HUES64 (cell line): Measurements from ENCODE around the gene DHX57.

ENCODE experiments used
- H3K27ac ChIP-seq: 2 replicates; pipeline ENCODE4 v1.7.0; 2013; ENCODE audit warnings: low read depth, low read length, inconsistent platforms
- H3K27me3 ChIP-seq: 2 replicates; pipeline ENCODE4 v1.6.1; 2013; ENCODE audit warnings: mild to moderate bottlenecking, low read length; ENCODE audit not compliant: insufficient read depth
- H3K36me3 ChIP-seq: 2 replicates; pipeline ENCODE4 v1.6.1; 2013; ENCODE audit warnings: mild to moderate bottlenecking, low read length; ENCODE audit not compliant: insufficient read depth
- H3K4me1 ChIP-seq: 2 replicates; pipeline ENCODE4 v1.6.1; 2013; ENCODE audit warnings: mild to moderate bottlenecking, low read length, moderate library complexity; ENCODE audit not compliant: insufficient read depth
- H3K4me3 ChIP-seq: 2 replicates; pipeline ENCODE4 v1.5.1; 2013; ENCODE audit warnings: mild to moderate bottlenecking, low read length, moderate library complexity
- H3K9ac ChIP-seq: 2 replicates; pipeline ENCODE4 v1.6.1; 2013; ENCODE audit warnings: mild to moderate bottlenecking, low read depth, low read length
- H3K9me3 ChIP-seq: 2 replicates; pipeline ENCODE4 v1.6.1; 2013; ENCODE audit warnings: low read depth, low read length; ENCODE audit not compliant: insufficient read depth
- WGBS: fragments of 150-250, 120-280 bp; methylation state at CpG from one replicate; pipeline ENCODE4 v1.1.7; 2013; ENCODE audit warnings: missing lambda C conversion rate; 5-methylcytosine and 5-hydroxymethylcytosine counted together

The DHX57 gene

DNA sequence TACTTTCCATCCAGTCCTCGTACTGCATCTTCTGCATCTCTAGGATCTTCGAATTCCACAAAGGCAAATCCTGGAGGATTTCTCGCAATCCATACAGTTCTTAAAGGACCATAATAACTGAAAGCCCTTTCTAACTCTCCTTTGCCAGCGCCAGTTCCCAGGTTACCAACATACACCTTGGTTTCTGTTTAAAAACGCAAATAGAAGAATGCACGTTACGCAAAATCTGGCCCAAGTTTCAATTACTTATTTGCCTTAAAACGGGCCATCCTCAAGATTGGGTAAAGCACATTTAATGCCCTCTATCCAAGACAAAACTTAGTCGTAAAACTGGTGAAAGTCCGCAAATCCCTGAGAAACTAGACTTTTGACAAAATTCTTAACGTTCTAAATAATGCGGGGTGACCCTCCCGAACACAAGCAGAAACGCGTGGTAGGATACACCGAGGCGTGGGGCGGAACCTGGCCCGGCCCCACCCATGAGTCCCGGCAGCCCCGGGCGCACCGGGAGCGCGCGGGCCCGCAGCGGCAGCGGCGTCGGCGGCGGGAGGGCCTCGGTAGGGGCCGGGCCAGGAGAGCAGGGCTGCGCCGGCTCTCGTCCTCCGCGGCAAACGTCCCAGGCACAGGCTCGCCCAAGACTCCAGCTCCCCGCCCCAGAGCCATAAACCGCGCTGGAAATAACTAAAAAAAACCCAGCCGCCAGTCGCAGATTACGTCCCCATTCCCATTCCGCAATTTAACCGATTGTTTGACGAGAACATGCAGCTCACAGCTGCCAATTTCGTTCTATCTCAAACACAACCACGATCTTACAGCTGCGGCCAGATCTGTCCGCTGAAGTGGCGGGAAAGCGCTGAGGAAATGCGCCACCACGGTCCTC, 125.5 kb downstream of the DHX57 start:
- peak overlapping the region; percentile 90 for H3K27ac ChIP-seq
- peaks cover 49% of the 10 kb centered on the region for H3K36me3 ChIP-seq
- H3K27me3 ChIP-seq, result no peaks in the 10 kb centered on the region
- H3K4me1 ChIP-seq, result peaks cover 16% of the 10 kb centered on the region
- peak overlapping the region; percentile 93 for H3K4me3 ChIP-seq
- under 1% methylated on average over 59 of the region's 59 CpGs for WGBS
- H3K9ac ChIP-seq, result peak overlapping the region; percentile 100
- H3K9me3 ChIP-seq, result no peaks in the 10 kb centered on the region

GRCh38 chr2:38748943-38749804, 126.6 kb downstream of the DHX57 start:
- H3K4me1 ChIP-seq, result peaks cover 16% of the 10 kb centered on the region
- peak overlapping the region; percentile 100 for H3K9ac ChIP-seq
- WGBS, result 67% methylated on average over 26 of the region's 26 CpGs
- H3K27me3 ChIP-seq, result no peaks in the 10 kb centered on the region
- H3K27ac ChIP-seq, result no peak overlapping the region
- peaks cover 60% of the 10 kb centered on the region for H3K36me3 ChIP-seq
- peak overlapping the region; percentile 93 for H3K4me3 ChIP-seq
- no peaks in the 10 kb centered on the region for H3K9me3 ChIP-seq

GRCh38 chr2:38748391-38748790, 127.3 kb downstream of the DHX57 start:
- 98% methylated on average over 9 of the region's 9 CpGs for WGBS
- Histone ChIP-seq H3K27me3 (no peaks in the 10 kb centered on the region), H3K4me1 (peaks cover 16% of the 10 kb centered on the region), H3K4me3 (peak overlapping the region; percentile 93), H3K9me3 (no peaks in the 10 kb centered on the region), H3K27ac (no peak overlapping the region), H3K36me3 (peaks cover 68% of the 10 kb centered on the region), H3K9ac (no peak overlapping the region)

DNA sequence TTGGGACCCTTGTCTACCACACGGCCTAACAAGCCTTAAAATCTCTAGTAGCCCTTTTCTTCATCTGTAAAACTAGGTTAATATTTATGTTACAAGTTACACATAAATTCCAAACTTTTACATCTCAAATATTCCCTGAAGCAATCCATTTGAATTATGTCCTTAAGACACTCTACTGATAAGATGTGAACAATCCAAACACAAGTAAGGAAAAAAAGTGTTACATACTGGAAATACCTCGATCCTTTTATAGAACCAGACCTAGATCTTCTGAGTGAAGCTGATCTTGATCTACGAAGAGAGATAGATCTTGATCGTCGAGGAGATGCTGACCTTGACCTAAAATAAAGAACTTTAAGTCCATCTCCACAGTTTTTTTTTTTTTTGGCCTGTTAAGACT, 127.9 kb downstream of the DHX57 start:
- H3K4me1 ChIP-seq, result peaks cover 16% of the 10 kb centered on the region
- no peak overlapping the region for H3K27ac ChIP-seq
- no peaks in the 10 kb centered on the region for H3K9me3 ChIP-seq
- WGBS, result 92% methylated on average over 5 of the region's 5 CpGs
- peak overlapping the region; percentile 93; the same call in 1 of the 2 replicates for H3K4me3 ChIP-seq
- no peaks in the 10 kb centered on the region for H3K27me3 ChIP-seq
- H3K36me3 ChIP-seq, result peaks cover 73% of the 10 kb centered on the region
- H3K9ac ChIP-seq, result no peak overlapping the region
